Activated CD4-positive, alpha-beta T cell treated with anti-CD3 and anti-CD28 coated beads for 4 hours (primary cell): ENCODE results near the gene CMTM5.
"Not testable (repeated sequence)": the region's sequence is repeated elsewhere in the genome, so short reads cannot be mapped to it uniquely, and the experiment has no call there.

ENCODE experiments used
- DNase-seq, 2 donors: peaks; one replicate each; pipeline ENCODE4 v3.0.0-alpha.2; 2020

Gene CMTM5

DNA sequence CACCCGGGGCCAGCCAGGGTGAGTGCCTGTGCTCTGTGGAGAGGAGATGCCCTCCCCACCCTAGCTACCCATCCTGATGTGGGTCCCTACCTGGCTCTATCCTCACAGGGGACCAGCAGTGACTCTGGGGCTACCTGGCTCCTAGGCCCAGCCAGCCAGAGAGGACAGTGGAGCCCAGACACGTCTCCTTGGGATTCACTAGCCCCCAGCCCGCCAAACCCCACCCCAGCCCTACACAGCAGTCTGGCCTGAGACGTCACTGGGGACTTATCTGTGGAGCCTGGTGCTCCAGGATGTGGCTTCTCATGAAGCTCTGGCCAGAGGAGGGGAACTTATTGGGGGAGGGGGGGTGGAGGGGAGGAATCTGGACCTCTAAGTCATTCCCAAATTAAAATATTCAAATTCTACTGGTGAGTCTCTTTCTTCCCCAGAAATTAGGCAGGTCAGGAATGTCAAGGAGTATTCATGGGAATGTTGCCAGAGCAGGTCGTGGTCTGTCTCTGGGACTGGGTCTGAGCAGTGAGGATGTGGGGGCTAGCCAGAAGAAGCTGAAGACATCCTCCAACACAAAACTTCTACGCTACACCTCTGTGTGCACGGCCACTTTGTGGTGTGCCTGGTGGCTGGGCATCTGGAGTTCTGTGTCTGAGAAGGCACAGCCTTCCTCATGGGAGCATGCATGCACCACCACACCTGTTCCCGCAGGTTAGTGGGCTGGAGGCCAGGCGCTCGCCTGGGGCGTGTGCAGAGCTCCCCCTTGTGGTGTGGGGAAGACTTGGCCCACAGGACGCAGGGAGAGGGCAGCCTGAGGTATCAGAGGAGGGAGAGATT lies 2.7 kb downstream of the CMTM5 start:
- peak; percentile 61 to 73 for DNase-seq

DNA sequence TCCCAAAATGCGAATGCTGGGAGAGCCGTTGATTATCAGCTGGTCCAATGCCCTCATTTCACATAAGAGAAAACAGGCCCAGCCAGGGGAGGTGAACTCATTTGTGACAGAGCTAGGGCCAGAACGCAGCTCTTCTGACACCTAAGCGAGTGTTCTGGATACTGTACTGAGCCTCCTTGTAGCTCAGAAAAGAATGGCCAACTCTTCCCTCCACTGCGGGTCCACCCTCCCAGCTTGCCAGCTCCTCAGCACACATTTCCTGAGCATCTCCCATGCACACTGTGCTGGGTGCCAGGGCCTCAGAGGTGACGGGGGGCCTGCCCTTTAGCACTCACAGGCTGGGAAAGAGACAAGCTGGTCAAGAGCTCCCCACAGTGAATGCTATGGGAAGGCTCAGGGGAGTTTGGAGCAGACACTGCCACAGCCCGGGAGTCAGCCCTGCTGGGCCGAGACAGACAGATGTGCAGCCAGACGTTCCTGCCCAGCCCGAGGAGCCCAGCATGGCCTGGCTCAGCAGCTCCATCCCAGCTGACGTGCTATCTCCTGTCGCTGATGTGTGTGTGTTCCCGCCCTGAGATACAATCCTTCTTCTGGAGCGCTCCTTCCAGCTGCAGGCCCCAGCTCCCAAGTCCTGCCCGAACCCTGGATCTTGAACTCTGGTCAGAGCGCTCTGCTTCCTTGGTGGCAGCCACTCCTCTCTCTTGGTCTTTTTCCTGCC lies 3.5 kb downstream of the CMTM5 start:
- no peak for DNase-seq

GRCh38 chr14:23380976-23381375 lies 4.1 kb downstream of the CMTM5 start:
- DNase-seq, result no peak

- no peak for DNase-seq
Measured at GRCh38 chr14:23381871-23382270, 5.0 kb downstream of the CMTM5 start.

GRCh38 chr14:23382276-23382675 lies 5.4 kb downstream of the CMTM5 start:
- DNase-seq, result no peak

DNA sequence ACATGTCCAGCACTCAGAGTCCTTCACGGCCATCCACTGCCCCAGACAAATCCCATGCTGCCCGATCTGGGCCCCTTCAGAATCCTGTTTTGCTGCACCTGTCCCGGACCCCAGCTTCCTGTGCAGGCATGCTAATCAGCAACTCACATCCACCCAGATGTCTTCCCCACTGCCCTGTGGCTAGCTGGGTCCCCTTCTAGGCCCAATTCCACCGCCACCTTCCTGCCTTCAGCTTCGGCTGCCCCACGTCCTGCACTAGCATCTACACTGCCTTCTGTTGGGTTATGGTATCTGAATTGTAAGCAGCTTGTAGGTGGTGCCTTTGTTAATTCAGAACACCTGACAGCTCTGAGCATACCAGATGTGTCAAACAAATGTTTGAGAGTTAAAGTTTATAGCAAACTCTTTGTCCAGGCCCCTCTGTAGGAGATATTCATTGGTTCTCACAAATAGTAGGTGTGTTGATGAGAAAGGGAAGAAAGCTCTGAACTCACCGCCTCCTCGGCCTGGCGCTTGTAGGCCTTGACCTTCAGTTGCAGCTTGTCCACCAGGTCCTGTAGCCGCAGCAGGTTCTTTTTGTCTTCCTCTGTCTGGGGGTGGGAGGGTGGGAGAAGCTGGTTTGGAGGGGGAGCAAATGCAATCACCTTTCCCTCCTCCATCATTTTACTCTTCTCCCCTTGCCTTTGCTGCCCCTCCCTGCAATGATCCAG lies 6.0 kb downstream of the CMTM5 start:
- DNase-seq, result no peak

DNA sequence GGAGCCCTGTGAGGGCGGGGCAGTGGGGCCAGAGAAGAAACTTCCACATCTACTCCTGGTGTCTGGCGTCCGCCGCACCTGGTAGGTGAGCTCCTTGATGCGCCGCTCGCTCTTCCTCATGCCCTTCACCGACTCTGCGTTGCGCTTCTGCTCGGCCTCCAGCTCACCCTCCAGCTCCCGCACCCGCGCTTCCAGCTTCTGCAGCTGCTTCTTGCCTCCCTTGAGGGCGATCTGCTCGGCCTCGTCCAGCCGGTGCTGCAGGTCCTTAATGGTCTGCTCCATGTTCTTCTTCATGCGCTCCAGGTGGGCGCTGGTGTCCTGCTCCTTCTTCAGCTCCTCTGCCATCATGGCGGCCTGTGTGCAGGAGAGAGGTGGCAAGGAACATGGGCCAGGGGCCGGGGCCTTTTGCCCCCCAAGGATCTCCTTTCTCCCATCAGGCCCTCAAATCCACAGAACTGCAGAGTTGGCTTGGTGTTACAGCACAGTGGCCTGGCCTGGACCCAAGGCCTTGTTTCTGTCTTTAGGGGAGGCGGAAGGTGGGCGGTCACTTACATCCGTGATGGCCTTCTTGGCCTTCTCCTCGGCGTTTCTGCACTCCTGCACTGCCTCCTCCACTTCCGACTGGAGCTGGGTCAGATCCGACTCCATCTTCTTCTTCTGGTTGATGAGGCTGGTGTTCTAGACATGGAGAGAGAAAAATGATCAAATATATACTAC lies 7.7 kb downstream of the CMTM5 start:
- no peak for DNase-seq

- DNase-seq, result no peak
Measured at GRCh38 chr14:23385244-23385641, 8.4 kb downstream of the CMTM5 start.

DNA sequence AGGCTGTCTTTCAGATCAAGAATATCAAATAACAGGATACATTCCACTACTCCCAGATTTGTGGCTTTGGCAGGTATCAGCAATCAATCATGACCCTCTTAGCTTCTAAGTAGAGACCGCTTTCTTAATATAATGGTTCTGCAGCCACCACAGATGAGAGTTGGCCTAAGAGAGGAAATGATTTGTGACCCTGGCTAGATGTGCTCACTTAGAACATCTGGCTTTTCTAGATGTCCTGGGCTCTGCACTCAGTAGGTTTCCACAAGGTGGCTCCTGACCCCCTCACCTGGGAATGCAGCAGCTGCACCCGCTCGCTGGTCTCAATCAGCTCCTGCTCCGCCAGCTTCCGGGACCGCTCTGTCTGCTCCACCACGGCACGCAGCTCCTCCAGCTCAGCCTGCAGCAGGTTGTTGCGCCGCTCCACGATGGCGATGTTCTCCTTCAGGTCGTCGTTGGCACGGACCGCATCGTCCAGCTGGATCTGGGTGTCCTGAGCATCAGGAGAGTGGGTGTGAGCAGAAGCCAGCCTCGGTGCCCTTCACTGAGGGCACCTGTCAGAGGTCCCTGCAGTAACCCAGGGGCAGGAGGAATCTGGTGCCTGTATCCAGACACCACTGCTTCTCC lies 8.9 kb downstream of the CMTM5 start:
- no peak for DNase-seq

DNA sequence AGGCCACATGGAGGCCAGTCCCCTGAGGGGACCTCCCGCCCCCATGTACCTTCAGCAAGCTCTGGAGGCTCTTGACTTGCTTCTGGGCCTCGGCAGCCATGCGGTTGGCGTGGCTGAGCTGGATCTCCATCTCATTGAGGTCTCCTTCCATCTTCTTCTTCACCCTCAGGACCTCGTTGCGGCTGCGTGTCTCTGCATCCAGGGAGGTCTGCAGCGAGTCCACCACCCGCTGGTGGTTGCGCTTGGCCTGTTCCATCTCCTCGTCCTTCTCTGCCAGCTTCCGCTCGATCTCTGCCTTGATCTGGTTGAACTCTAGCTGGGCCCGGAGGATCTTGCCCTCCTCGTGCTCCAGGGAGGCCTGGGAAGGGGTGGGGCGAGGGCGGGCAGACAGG lies 9.4 kb downstream of the CMTM5 start:
- DNase-seq, result not testable (repeated sequence)

DNA sequence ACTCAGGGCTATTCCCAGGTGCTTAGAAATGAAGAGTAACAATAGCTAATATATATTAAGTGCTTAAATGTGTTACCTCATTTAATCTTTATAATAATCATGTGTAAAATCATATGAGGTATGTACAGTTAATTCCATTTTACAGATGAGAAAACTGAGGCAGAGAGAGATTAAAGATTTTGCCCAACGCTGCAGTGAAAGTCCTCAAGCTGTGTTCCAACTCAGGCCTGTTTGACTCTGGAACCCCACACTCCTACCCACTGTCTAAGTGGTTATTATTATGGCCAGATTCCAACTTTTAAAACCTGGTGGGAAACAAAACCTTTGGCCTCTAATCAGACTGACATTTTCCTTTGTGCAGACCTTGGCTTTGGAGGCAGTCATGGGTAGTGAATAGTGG lies 10.2 kb downstream of the CMTM5 start:
- no peak for DNase-seq

DNA sequence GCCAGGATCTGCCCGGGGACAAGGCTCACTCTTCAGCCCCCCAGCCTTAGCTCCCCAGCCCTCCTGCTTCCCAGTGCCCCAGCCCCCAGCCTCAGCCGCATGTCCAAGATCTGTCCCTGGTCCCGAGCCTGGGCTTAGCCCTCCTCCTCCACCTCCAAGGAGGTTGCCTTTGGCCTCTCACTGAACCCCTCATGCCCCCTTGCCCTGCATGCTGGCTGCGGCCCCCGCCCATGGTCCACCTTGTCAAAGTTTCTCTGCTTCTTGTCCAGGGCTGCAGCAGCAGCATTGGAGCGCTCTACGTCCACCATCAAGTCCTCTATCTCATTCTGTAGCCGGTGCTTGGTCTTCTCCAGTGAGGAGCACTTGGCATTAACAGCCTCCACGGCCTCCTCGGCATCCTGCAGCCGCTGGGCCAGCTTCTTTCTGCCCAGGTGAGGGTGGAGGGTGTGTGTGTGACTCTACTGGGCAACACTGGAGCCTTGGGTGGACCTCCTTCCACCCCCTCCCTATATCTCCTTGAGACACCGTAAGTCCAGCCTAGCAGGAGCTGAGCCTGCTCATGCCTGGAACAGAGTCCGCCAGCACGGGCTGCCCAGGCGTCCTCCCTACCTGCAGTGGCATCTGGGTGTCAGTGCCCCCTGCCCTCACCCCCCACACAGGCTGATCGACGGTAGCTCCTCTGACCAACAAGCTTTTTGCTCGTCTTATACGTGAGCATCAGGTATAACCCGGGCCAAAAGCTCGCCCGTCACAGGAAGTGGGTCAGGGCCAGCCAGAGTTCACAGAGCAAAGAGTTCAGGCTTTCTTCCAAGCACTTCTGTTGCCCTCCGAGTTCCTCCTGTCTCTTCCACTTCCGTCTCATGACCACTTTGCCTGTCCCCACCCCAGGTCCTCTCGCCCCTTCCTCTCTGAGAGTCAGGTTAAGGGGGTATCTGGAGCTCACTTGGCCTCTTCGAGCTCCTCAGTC lies 11.4 kb downstream of the CMTM5 start:
- no peak for DNase-seq

DNA sequence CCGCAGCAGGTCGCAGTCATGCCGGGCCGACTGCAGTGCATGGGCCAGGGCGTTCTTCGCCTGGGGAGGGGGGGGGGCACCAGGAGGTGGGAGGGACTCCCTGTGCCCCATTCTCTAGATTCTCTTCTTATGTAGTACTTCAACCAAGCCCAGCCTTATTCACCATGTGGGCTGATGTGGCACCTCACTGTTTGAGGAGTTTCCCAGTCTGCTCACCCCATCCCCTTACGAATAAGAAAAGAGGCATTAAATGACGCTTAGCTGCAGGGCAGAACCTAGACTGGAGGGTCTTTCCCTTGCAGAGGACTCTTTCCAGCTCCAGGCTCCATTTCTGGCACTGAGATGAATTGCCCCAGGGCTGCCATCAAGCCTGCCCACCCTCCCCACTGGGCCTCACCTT lies 12.2 kb downstream of the CMTM5 start:
- no peak for DNase-seq

DNA sequence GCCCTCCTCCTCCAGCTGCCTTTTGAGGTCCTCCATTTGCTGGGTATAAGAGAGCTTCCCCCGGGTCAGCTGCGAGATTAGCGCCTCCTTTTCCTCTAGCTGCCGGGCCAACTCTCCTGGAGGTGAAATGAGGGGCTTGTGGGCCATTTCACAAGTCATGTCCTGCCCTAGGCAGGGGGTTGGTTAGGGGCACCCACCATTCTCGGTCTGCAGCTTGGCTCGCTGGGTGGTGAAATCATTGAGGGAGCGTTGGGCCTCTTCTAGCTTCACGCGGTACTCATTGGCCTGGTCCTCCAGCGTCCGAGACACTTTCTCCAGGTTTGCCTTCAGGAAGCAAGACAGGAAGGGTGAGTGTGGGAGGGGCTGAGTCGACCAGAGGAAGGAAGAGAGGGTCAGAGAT lies 12.6 kb downstream of the CMTM5 start:
- DNase-seq, result no peak

DNA sequence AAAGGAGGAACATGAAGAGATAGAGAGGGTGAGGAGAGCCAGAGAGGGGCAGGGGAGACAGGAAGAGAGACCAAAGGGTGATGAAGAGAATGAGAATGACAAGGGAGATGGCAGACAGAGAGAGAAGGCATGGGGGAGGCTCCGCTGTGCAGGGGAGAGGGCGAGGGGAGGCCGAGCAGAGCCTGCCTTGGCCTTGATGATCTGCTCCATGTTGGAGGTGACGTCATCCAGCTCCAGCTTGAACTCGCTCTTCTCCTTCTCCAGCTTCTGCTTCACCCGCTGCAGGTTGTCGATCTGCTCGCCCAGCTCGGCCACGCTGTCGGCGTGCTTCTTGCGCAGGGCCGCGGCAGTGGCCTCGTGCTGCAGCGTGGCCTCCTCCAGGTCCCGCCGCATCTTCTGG lies 13.0 kb downstream of the CMTM5 start:
- DNase-seq, result not testable (repeated sequence)

DNA sequence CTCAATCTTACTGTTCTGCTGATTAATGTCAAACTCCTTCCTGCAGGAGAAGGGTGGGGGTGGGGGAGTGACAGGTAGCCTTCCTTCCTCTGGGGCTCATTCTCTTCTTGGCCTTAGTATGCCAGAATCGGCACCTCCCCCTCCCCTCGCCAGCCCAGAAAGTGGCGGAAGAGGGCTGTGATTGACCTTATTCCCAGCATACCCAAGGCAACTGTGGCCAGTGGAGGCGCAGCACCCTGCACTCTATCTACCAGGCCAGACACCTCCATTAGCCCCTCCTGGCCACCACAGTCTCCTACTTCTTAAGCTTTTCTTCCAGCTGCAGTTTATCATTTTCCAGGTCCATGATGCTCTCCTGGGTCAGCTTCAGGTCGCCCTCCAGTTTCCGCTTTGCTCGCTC lies 15.8 kb downstream of the CMTM5 start:
- no peak for DNase-seq

GRCh38 chr14:23396126-23396525 lies 19.3 kb downstream of the CMTM5 start:
- DNase-seq, result no peak

- no peak for DNase-seq
Measured at GRCh38 chr14:23396781-23397407, 20.0 kb downstream of the CMTM5 start.

GRCh38 chr14:23398348-23398747 lies 21.5 kb downstream of the CMTM5 start:
- DNase-seq, result no peak

GRCh38 chr14:23399136-23399535 lies 22.3 kb downstream of the CMTM5 start:
- no peak for DNase-seq

GRCh38 chr14:23399591-23399990 lies 22.7 kb downstream of the CMTM5 start:
- no peak for DNase-seq
